T1000 (cell line): ENCODE data around the gene ZC3H7A.
"Not testable (repeated sequence)": the region's sequence is repeated elsewhere in the genome, so short reads cannot be mapped to it uniquely, and the experiment has no call there.

Experiments used
- DNase-seq: peaks from one replicate; lab custom pipeline; 2025; ENCODE audit warnings: mixed read lengths; lab: John Stamatoyannopoulos, UW

ZC3H7A gene, protein sequence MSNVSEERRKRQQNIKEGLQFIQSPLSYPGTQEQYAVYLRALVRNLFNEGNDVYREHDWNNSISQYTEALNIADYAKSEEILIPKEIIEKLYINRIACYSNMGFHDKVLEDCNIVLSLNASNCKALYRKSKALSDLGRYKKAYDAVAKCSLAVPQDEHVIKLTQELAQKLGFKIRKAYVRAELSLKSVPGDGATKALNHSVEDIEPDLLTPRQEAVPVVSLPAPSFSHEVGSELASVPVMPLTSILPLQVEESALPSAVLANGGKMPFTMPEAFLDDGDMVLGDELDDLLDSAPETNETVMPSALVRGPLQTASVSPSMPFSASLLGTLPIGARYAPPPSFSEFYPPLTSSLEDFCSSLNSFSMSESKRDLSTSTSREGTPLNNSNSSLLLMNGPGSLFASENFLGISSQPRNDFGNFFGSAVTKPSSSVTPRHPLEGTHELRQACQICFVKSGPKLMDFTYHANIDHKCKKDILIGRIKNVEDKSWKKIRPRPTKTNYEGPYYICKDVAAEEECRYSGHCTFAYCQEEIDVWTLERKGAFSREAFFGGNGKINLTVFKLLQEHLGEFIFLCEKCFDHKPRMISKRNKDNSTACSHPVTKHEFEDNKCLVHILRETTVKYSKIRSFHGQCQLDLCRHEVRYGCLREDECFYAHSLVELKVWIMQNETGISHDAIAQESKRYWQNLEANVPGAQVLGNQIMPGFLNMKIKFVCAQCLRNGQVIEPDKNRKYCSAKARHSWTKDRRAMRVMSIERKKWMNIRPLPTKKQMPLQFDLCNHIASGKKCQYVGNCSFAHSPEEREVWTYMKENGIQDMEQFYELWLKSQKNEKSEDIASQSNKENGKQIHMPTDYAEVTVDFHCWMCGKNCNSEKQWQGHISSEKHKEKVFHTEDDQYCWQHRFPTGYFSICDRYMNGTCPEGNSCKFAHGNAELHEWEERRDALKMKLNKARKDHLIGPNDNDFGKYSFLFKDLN

GRCh38 chr16:11797166-11797956 lies at the start of gene ZC3H7A:
TSS of gene ZC3H7A (minus strand) at chr16:11797258. CDS start at chr16:11782354, 14,904 bp downstream.
- peak; percentile 95 for DNase-seq

GRCh38 chr16:11844499-11844898 lies 47.4 kb upstream of the ZC3H7A start:
- no peak for DNase-seq

- DNase-seq = no peak
These were observed 46.8 kb upstream of the ZC3H7A start for GRCh38 chr16:11843861-11844260.

GRCh38 chr16:11843206-11843605 lies 46.1 kb upstream of the ZC3H7A start:
- DNase-seq = no peak

GRCh38 chr16:11841026-11841425 lies 44.0 kb upstream of the ZC3H7A start:
- DNase-seq = no peak

GRCh38 chr16:11836650-11837244 lies 39.7 kb upstream of the ZC3H7A start:
- DNase-seq = no peak

DNA sequence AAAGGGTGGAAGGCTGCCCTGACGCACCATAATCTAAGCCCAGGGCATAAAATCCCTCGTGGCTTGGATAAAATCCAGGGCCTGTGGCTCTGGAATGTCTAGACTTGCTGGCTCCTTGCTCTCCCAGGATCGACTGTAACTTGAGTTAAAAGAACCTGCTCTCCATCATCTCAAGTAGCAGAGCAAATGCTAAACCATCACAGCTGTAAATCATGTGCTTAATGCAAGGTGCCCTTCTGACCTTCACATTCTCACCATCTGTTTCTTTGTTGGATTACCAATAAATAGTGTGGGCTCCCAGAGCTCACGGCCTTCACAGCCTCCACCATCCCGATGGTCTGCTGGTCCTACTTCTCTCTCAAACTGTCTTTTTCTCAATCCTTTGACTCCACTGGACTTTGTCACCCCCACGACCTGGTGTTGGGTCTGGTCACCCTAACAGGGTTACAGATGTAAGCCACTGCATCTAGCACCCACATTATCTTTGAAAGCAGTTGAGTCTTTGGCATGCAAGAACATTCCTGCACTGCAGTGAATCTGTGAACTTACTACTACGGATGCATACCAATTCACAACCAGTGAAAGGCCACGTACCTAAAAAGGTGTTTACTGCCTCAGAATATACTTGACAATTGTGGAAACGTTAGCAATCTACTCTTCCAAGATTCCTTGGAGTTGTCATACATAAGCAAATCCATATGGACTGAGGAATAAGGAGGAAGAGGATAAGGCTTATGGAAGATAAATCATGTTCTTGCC lies 39.0 kb upstream of the ZC3H7A start:
- DNase-seq = no peak

- no peak for DNase-seq
These were observed 38.3 kb upstream of the ZC3H7A start for GRCh38 chr16:11835309-11835708.

DNA sequence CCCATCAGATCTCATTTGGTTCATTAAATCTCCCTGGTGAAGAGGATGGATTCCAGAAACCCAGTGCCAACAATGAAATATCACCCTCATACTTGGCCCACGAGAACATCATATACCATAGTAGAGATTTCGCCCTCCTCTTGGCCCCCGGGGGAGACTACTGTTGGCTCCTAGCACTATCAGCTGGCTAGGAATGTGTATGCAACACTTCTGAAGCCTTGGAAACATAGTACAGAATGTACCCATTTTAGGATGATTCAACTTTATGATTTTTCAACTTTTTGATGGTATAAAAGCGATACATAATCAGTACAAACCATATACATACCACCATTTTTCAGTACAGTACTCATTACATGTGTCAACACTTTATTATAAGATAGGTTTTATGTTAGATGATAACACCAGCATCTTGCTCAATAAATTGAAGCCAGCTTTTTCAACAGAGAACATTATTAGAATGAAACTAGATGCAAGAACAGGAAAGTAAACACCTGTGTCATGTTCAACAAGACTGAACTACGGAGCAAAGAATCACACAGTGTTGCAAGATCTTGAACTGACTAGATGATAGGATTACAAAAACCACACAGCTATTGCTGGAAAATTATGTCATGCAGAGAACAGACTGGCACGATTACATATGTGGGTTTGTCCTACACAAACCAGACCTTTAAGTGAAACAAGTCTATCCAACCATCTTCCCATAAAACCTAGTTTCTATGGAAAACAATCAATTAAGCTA lies 37.1 kb upstream of the ZC3H7A start:
- DNase-seq = no peak

DNA sequence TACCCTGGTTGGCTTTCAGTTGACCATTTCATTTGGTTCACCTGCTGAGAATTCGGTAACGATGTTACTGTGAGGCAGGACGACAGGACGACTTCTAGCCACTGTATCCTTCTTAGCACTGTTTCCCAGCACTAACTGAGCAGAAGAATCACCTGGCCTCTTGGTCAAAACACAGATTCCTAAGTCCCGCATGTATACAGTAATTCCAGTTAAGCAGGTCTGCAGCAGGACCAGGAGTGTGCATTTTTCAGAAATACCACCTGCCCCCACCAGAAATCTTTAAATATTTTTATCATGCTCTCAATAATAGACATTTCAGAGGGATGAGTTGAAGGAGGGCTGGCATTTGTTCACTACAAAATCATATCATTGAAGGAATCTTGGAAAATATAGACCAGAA lies 31.6 kb upstream of the ZC3H7A start:
- DNase-seq = no peak

GRCh38 chr16:11825520-11826165 lies 28.6 kb upstream of the ZC3H7A start:
- DNase-seq = not testable (repeated sequence)

GRCh38 chr16:11824362-11824761 lies 27.3 kb upstream of the ZC3H7A start:
- no peak for DNase-seq

DNA sequence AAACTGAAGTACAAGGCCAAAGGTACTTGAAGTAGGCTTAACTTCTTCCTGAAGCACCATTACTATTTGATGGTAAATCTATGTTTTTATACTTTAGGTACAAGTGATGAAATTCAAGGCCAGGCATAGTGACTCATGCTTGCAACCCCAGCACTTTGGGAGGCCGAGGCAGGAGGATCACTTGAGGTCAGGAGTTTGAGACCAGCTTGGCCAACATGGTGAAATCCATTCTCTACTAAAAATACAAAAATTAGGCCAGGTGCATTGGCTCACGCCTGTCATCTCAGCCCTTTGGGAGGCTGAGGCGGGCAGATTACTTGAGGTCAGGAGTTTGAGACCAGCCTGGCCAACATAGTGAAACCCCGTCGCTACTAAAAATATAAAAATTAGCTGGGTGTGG lies 26.6 kb upstream of the ZC3H7A start:
- not testable (repeated sequence) for DNase-seq

DNA sequence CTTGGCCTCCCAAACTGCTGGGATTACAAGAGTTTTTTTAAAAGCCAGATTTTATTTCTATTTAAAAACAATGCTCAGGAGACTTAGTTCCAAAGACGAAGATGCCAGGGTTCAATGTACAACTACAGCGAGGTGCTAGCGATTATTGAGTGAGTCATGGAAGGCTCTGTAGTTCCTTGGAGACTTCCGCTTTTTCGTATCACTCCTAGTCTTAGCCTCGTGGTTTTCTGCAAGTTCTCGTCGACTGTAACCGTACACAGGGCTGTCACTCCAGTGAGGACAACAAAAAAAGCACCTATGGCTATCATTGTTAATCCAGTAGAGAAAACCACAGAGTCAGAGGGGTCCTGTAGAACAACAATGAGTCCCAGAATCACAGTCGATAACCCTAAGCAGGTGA lies 22.7 kb upstream of the ZC3H7A start:
- no peak for DNase-seq

DNA sequence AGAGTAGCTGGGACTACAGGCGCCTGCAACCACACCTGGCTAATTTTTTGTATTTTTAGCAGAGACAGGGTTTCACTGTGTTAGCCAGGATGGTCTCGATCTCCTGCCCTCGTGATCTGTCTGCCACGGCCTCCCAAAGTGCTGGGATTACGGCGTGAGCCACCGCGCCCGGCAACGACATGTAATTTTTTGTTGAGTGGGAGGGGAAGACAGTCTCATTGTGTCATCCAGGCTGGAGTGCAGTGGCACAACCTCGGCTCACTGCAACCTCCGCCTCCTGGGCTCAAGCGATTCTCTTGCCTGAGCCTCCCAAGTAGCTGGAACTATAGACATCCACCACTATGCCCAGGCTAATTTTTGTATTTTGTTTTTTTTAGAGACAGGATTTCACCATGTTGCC lies 21.9 kb upstream of the ZC3H7A start:
- not testable (repeated sequence) for DNase-seq

DNA sequence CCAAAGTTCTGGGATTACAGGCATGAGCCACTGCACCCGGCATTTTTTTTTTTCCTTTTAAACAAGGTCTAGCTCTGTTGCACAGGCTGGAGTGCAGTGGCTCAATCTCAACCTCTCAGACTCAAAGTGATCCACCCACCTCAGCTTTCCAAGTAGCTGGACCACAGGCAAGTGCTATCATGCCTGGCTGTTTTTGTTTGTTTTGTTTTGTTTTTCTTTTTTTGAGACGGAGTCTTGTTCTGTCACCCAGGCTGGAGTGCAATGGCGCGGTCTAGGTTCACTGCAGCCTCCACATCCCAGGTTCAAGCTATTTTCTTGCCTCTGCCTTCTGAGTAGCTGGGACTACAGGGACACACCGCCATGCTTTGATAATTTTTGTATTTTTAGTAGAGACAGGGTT lies 19.1 kb upstream of the ZC3H7A start:
- DNase-seq = no peak

GRCh38 chr16:11814800-11815199 lies 17.7 kb upstream of the ZC3H7A start:
- not testable (repeated sequence) for DNase-seq

DNA sequence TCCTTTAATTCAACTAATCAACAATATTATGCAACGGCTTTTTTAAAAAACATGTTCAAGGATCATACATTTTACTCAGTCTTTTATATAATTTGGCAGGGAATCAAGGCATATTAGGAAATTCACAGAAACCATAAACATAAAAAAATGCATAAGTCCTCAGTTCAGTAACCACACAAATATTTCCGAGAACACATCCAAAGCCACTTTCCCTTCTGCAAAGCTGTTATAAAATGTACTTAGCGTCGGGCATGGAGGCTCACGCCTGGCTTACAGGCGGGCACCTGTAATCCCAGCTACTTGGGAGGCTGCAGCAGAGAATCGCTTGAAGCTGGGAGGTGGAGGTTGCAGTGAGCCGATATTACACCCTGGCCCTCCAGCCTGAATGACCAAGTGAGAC lies 9.7 kb upstream of the ZC3H7A start:
- DNase-seq = no peak

DNA sequence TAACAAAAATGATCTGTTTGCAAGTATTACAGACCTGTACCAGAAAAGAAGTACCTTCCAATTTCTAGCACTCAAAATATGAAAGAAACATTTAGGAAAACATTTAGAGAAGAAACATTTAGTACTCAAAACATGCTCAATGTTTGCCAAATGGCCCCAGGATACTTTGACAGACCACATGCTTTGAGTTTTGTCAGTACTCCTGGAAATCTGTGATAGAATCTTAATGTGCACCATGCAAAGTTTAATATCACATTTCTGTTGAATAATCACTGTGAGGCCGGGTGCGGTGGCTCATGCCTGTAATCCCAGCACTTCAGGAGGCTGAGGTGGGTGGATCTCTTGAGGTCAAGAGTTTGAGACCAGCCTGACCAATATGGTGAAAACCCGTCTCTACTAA lies 8.5 kb upstream of the ZC3H7A start:
- no peak for DNase-seq
